HG03196 (cell line): ENCODE measurements around the gene PSME4.

Experiments used
- ATAC-seq: cut with Tn5 transposase; IDR thresholded peaks from one replicate; pipeline ENCODE4 v1.9.1; 2021; ENCODE audit not compliant: unreplicated experiment

The PSME4 gene

GRCh38 chr2:53970724-53971602 is at the start of gene PSME4:
TSS of gene PSME4 (minus strand) at chr2:53970993. CDS start at chr2:53970784, 209 bp downstream.
- ATAC-seq: peak; percentile 82

GRCh38 chr2:54015798-54016699 is 45.3 kb upstream of the PSME4 start:
- ATAC-seq: no peak

GRCh38 chr2:54013996-54014395 is 43.2 kb upstream of the PSME4 start:
- ATAC-seq: no peak

- no peak for ATAC-seq
These were observed 41.8 kb upstream of the PSME4 start for GRCh38 chr2:54012538-54013141.

GRCh38 chr2:54009549-54009948 is 38.8 kb upstream of the PSME4 start:
- no peak for ATAC-seq

- ATAC-seq: no peak
These were observed 37.6 kb upstream of the PSME4 start for GRCh38 chr2:54008439-54008838.

GRCh38 chr2:54000524-54000923 is 29.7 kb upstream of the PSME4 start:
- no peak for ATAC-seq

- ATAC-seq: no peak
These were observed 29.3 kb upstream of the PSME4 start for GRCh38 chr2:54000122-54000521.

- no peak for ATAC-seq
These were observed 28.0 kb upstream of the PSME4 start for GRCh38 chr2:53998834-53999233.

- ATAC-seq: peak; percentile 78
These were observed 24.3 kb upstream of the PSME4 start for GRCh38 chr2:53994818-53995808.

- ATAC-seq: no peak
These were observed 21.2 kb upstream of the PSME4 start for GRCh38 chr2:53991948-53992347.

GRCh38 chr2:53989210-53989862 is 18.5 kb upstream of the PSME4 start:
- ATAC-seq: no peak

- ATAC-seq: no peak
These were observed 16.6 kb upstream of the PSME4 start for GRCh38 chr2:53987336-53987921.

GRCh38 chr2:53985646-53986045 is 14.9 kb upstream of the PSME4 start:
- no peak for ATAC-seq

- peak; percentile 21 for ATAC-seq
These were observed 647 bp downstream of the PSME4 start for GRCh38 chr2:53969968-53970723.

GRCh38 chr2:53969285-53969967 is 1.4 kb downstream of the PSME4 start:
- ATAC-seq: no peak

GRCh38 chr2:53964987-53965687 is 5.7 kb downstream of the PSME4 start:
- ATAC-seq: no peak
